ENCODE measurements around the gene TRDMT1.

The TRDMT1 gene

DNA sequence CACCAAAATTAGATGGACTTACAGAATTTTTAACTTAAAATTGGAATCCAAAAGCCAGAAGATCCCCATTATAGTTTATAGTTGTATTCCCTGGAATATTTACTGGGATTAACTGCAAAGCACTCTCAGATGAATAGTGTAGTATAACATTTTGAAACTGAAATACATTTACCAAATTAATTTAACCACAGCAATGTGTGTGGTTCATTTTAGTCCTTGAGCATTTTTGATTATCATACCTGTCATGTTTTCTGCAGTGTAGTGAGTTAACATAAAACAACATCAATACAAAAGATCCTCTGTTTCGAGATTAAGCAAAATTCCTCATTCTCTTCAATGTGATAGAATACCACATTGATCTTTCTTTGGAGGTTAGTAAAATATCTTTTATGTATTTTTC lies 30.3 kb upstream of the TRDMT1 start:
- no peak for DNase-seq (ENCODE audit: low read depth)

DNA sequence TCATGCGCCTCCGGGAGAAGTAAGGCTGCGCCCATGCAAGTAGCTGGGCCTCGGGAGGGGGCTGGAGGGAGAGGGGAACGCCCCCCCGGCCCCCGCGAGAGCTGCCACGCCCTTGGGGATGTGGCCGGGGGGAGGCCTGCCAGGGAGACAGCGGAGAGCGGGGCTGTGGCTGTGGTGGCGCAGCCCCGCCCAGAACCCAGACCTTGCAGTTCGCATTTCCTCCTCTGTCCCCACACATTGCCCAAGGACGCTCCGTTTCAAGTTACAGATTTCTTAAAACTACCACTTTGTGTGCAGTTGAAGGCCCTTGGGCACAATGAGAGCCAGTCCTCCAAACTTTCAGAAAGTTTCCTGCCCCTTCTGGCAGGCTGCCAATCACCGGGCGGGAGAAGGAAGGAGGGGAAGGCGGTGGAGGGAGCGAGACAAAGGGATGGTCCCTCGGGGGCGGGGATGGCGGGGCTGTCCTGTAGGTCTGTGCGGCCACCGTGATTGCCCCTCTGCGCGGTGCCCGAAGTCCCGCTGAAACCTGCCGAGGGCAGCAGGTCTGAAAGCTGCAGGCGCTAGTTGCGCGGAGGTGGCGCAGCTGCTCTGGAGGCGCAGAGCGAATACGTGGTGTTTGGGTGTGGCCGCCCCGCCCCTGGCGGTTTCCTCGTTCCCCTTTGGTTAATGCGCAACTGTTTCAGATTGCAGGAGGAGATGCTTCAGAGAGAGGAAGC lies 28.7 kb upstream of the TRDMT1 start:
- peak; percentile 75 for DNase-seq (ENCODE audit: low read depth)

DNA sequence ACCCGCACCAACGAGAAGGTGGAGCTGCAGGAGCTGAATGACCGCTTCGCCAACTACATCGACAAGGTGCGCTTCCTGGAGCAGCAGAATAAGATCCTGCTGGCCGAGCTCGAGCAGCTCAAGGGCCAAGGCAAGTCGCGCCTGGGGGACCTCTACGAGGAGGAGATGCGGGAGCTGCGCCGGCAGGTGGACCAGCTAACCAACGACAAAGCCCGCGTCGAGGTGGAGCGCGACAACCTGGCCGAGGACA lies 28.2 kb upstream of the TRDMT1 start:
- no peak for DNase-seq (ENCODE audit: low read depth)

DNA sequence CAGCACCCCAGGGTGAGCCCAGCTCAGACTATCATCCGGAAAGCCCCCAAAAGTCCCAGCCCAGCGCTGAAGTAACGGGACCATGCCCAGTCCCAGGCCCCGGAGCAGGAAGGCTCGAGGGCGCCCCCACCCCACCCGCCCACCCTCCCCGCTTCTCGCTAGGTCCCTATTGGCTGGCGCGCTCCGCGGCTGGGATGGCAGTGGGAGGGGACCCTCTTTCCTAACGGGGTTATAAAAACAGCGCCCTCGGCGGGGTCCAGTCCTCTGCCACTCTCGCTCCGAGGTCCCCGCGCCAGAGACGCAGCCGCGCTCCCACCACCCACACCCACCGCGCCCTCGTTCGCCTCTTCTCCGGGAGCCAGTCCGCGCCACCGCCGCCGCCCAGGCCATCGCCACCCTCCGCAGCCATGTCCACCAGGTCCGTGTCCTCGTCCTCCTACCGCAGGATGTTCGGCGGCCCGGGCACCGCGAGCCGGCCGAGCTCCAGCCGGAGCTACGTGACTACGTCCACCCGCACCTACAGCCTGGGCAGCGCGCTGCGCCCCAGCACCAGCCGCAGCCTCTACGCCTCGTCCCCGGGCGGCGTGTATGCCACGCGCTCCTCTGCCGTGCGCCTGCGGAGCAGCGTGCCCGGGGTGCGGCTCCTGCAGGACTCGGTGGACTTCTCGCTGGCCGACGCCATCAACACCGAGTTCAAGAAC lies 27.7 kb upstream of the TRDMT1 start:
- peak; percentile 61 for DNase-seq (ENCODE audit: low read depth)

DNA sequence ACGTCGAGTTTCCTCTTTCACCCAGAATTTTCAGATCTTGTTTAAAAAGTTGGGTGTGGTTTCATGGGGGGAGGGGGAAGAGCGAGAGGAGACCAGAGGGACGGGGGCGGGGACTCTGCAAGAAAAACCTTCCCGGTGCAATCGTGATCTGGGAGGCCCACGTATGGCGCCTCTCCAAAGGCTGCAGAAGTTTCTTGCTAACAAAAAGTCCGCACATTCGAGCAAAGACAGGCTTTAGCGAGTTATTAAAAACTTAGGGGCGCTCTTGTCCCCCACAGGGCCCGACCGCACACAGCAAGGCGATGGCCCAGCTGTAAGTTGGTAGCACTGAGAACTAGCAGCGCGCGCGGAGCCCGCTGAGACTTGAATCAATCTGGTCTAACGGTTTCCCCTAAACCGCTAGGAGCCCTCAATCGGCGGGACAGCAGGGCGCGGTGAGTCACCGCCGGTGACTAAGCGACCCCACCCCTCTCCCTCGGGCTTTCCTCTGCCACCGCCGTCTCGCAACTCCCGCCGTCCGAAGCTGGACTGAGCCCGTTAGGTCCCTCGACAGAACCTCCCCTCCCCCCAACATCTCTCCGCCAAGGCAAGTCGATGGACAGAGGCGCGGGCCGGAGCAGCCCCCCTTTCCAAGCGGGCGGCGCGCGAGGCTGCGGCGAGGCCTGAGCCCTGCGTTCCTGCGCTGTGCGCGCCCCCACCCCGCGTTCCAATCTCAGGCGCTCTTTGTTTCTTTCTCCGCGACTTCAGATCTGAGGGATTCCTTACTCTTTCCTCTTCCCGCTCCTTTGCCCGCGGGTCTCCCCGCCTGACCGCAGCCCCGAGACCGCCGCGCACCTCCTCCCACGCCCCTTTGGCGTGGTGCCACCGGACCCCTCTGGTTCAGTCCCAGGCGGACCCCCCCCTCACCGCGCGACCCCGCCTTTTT lies 26.9 kb upstream of the TRDMT1 start, which contains the start of gene VIM:
VIM (plus strand) TSS at position 151 of the 925 bp plus-strand sequence. CDS start 1,182 bp downstream, outside the sequence.
- DNase-seq (ENCODE audit: low read depth): peak; percentile 73

DNA sequence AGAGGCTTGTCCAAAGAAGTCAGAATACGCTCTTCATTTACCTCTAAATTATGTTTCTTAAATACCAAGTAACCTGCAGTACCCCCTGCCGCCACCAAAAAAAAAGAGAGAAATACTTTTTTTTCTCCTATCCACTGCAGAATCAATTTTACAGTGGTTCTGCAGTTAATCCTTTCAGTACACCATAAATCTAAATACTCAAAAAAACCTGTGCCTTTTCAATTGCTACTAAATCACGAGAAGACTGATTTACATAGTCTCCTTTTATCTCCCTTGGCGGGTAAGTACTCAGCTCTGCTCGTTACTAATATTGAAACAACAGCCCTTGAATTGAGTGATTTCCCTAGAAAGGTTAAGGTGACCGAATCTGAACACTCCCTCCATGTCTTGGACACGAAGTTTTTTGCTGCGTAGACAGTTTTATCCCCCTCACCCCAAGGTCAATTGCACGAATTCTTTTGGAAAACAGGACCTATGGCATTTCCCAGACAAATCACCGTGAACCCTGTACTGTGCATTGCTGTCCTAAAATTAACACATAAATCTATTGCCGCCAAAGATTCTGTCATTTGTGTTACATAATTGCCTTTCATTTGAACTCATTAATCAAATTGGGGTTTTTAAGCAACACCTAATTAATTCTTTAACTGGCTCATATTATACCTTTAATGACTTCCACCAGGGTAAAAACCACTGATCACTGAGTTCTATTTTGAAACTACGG lies 26.1 kb upstream of the TRDMT1 start:
- DNase-seq (ENCODE audit: low read depth): no peak

DNA sequence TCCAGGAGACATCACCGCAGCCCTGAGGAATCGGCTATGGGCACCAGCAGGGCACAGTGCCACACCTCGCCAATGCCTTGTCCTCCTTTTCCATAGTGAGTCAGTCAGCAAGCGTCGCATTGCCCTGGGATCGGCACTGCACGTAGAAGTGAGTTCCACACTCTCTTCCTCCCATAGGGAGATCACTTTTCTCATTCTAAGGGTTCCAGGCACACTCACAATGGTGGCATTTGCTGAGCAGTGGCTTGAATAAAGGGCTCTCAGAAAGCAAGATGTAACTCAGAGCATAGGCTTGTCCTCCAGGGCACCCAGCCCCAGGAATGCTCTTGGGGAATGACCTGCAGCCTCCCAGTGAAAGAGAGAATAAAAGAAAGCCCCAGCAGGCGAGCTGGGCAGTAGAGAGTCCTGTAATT lies 25.4 kb upstream of the TRDMT1 start:
- no peak for DNase-seq (ENCODE audit: low read depth)

DNA sequence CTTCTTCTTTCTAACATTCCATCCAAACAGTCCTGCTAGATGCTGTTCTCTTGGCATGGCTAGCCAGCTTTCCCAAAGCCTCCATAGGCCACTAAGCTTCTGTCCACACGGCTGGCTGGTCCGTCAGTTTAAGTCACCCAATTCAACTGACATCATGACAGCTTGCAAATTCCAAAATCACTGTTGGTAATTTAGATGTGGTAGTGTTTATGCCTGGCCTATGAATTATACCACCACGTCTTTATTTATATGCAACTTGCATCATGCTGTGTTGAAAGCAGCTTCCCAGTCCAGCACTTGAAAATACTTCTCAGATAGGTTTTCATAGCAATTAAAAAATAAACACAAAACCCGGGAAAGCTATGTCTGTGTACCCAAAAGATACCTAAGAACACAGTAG lies 24.3 kb upstream of the TRDMT1 start:
- no peak for DNase-seq (ENCODE audit: low read depth)

DNA sequence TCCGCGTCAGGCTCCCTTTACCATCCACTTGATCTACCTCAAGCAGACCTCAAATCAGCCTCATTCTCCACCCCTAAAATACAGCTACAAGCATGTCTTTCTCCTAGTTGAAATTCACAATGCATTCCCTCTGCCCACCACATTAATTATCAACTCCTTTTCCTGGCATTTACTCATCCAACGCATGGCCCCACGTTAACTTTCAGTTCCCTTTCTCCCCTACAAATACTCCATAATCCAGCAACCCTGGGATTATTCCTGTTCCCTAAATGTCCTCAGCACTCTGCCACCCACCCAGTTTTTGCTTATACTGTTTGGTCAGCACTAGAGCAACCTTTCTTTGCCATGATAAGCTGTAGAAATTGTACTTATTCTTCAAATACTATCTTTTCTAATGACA lies 20.9 kb upstream of the TRDMT1 start:
- DNase-seq (ENCODE audit: low read depth): no peak

DNA sequence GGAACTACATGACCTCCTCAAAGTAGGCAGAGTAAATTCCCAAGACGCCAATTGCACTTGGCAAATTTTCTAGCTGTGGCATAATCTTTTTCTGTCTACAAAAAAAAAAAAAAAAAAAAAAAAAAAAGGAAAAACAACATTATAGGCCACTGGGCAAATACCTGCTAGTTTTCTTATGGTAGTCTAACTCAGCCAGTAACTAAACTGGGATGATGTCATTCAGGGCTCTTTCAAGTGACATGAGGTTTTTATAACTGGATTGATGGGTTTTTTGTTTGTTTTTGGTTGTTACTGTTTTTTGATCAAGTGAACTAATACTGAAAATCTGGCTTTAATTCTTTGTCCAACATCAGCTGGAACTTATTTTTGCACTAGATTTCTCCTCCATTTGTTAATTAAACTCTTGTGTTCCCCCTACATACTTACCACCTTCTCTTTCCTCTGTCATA lies 19.2 kb upstream of the TRDMT1 start:
- DNase-seq (ENCODE audit: low read depth): no peak

DNA sequence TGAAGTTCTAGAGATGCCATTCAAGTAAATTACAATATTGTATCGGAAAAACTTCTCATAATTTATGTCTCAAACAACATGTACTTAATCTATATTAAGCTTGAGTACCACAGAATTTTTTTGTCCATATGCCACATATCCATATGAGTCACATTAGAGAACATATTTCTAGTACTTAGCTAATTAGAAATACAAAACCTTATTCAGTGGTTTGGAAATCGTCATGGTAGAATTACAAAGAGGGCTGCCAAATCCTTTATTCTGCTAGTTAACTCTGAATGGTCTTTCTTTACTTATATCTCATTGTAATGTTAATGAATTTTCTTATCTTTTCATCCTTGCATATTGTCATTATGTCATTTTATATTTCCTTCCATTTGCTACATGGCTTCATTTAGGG lies 17.6 kb upstream of the TRDMT1 start:
- DNase-seq (ENCODE audit: low read depth): no peak

DNA sequence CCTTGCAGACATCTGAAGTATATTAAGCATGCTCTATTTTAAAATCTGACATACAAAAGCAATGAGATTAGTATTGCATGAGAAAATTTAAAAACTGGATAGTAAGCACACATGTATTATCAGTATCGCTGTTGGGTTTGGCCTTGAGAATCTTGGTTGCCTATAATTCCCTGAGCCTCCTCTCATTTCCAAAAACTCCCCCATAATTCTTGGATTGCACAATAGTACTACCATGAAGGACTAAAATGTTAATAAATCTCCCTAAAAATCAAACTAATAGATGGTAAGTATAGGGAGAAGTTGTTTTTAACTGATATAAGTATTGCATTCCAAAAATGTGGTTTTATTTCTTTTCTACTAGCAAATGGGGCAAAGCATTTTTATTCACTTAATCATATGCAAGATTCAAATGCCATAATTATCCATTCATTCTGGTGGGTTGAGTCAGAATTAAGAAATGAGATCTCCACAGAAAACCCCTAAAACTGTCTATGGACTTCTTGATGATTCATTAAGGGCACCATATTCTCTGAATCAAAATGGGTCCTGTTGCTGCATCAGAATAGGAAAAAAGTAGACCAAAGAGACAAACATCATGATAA lies 16.3 kb upstream of the TRDMT1 start:
- no peak for DNase-seq (ENCODE audit: low read depth)

DNA sequence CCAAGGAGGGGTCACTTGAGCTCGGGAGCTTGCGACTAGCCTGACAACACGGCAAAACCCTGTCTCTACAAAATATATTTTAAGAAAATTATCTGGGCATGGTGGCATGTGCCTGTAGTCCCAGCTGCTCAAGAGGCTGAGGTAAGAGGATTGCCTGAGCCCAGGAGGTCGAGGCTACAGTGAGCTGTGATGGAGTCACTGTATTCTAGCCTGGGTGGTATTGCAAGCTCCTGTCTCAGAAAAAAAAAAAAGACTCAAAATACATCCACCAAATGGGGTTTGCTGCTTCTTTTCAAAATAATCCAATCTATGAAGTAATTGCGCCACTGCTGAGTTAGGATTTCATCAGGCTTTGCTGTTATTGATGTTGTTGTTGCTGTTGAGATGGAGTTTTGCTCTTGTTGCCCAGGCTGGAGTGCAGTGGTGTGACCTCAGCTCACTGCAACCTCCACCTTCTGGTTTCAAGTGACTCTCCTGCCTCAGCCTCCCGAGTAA lies 15.5 kb upstream of the TRDMT1 start:
- no peak for DNase-seq (ENCODE audit: low read depth)

DNA sequence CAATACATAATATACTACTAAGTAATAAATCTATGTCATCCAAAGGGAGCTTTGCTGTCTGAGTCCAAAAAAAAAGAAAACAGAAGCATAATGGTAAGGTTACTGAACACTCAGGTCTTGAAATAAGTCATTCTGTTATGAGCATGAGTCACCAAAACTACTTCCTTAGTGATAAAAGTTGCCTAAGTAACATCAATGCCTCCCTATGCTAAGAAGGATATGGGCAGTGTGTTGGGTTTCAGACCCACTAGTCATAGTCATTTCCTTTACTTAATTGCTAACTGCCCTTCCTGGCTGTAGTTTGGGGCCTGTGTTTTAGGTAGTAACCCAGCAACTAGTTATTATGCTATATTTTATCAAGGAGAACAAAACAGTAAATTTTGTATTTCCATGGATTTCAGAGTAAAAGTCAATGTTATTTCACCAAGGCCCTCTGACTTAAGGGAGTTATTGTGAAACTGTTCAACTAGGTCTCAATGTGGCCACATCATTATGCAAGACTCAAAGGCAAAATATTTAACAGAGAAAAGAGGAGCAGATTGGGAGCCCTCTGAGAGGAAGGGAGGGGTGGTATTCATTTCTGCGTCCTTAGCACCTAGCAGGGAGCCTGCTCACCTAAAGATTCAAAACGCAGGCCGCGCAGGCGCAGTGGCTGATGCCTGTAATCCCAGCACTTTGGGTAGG lies 14.9 kb upstream of the TRDMT1 start:
- DNase-seq (ENCODE audit: low read depth): no peak

DNA sequence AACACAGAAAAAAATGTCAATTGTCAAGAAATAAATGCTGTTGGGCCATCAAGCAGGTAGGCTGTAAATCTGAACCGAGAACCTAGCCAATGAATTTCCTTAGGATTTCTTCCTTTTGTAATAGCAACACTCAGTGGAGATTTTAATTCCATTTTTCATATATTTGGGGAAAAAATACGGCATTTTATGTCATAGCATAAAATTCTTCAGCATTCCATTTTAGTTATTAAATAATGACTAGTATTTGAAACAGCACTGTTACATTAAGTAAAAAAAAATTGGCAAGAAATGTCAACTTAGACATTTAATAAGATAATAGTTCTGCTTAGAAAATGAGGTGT lies 14.3 kb upstream of the TRDMT1 start:
- no peak for DNase-seq (ENCODE audit: low read depth)

DNA sequence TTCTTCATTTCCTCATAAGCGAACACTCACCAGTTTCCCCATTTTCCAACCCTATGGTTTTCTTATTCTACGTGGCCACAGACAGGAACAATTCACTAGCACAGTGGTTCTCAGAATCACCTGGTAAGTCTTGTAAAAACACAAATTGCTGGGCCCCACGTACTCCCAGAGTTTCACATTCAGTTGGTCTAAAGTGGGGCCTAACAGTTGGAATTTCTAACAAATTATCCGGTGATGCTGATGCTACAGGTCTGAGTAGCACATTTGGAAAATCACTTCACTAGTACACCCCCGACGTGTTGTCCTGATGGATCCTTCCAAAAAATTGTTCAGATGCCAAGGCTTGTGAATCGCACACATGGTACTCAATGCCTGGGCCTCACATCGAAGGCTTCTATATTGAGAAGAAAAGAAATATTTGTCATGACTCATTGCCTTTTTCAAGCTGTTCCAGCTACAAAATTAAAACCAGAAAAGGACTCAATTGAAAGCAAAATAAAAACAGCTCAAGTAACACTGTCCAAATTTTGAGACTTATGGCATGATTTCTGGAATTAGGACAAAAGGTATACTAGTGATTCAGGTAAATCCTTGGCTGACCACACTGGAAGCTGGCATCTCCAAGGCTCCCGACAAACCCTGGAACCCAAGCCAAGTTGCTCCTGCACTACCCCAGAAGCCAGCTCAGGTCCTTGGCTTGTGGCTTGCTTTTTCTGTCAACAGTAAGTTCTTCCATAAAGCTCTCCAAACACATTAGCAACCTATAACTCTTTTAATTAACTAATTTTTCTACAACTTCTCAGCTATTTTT lies 13.7 kb upstream of the TRDMT1 start:
- DNase-seq (ENCODE audit: low read depth): no peak

DNA sequence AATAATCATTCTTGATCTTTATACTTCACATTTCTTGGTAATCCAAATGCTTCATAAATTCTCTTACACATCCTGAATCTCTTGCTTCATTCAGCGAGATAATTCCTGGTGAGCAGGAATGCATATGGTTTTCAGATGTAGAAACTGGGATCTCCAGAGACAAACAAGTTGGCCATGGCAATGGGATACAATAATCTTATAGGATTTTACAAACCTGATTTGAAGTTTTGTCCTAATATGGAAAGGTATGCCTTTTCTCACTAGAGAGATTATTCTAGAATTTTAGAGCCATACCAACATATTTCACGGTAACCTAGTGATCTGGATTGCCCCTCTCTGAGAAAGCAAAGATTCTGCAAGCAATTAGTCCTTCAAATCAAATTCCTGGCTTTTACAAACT lies 13.1 kb upstream of the TRDMT1 start:
- no peak for DNase-seq (ENCODE audit: low read depth)

DNA sequence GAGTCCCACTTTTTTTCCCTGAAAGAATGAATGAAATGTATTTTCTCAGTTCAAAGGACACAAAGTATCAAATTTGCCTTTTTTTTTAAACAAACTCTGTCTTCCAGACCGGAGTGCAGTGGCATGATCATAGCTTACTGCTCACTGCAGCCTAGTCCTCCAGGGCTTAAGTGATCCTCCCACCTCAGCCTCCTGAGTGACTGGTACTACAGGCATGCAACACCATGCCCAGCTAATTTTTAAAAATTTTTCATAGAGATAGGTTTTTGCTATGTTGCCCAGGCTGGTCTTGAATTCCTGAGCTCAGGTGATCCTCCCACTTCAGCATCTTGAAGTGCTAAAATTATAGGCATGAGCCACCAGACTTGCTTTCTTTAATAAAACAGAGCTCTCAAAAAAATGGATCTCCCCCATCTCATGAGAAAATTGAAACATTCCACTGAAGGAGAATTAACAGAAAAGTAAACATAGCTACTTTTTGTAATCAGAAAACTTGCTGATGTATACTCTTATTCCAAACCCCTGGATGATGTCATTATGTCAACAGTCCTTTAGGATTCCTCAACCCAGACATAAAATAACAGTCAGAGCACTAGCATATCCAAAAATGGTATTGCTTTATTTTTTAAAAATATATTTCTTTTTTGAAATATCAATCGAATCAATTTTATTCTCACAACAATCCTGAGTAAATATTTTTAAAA lies 12.3 kb upstream of the TRDMT1 start:
- no peak for DNase-seq (ENCODE audit: low read depth)

DNA sequence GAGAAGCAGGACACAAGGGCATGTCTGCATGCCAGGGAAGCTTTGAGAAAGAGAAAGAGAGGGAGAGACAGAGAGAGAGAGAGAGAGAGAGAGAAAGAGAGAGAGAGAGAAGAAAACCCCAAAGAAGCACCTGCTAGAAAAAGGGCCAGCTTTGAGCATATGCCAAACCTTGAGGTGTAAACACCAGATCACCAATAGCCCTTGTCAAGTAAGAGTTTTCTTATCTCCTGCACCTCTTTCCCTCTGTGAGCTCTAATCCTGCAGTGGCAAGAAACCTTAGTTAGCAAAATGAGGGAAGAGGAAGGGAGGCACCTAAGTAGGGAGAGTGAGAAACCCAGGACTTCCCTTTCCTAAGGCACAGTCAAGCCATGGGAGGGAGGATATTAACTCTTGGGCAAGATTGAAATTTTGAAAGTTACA lies 11.3 kb upstream of the TRDMT1 start:
- no peak for DNase-seq (ENCODE audit: low read depth)

DNA sequence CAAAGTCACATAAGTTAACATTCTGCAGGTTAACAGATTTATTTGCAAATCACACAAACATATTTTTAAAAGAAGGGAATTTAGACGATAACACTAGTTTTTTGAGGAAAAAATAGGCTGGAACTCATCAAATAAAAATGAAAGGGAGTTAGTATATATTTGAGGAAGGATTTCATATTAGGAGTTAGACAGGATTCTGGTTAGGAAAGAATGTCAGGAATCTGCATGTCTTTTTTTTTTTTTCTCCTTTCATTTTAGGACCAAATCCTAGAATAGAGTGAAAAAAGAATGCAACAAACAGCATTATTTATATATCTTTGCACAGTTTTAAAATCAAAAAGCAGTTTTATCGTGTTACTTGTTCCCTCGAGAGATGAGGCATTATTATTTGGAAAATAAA lies 8.9 kb upstream of the TRDMT1 start:
- no peak for DNase-seq (ENCODE audit: low read depth)

All from activated gamma-delta T cell treated with anti-CD3 and anti-CD28 coated beads, Interleukin-2, amount 50 U/mL, for 16 hours (primary cell).